Nephron (organoid): ENCODE measurements around the gene PFDN6.
A peak's percentile ranks its signal among the peaks of the same experiment; 100 is the strongest.
"Not testable (repeated sequence)": the region's sequence is repeated elsewhere in the genome, so short reads cannot be mapped to it uniquely, and the experiment has no call there.

Source experiments
- H3K27ac Mint-ChIP-seq, 3 experiments: 2 replicates each; pipeline ENCODE4 v1.8.0; 2020; ENCODE audit warnings: mixed read lengths in 3 of 3, mild to moderate bottlenecking in 2 of 3, moderate library complexity in 1 of 3
- H3K27me3 Mint-ChIP-seq: 2 replicates; pipeline ENCODE4 v1.8.0; 2021; ENCODE audit warnings: low read depth, mild to moderate bottlenecking, moderate library complexity, mixed read lengths
- H3K36me3 Mint-ChIP-seq: 2 replicates; pipeline ENCODE4 v1.8.0; 2020; ENCODE audit warnings: low read depth, mixed read lengths
- H3K4me1 Mint-ChIP-seq: 2 replicates; pipeline ENCODE4 v1.8.0; 2020; ENCODE audit warnings: mixed read lengths
- H3K4me3 Mint-ChIP-seq, 3 experiments: 2 replicates each; pipeline ENCODE4 v1.8.0; 2020; ENCODE audit warnings: mild to moderate bottlenecking in 3 of 3, mixed read lengths in 3 of 3, moderate library complexity in 2 of 3
- H3K9me3 Mint-ChIP-seq: 2 replicates; pipeline ENCODE4 v1.8.0; 2020; ENCODE audit warnings: mixed read lengths
- CTCF ChIP-seq, 3 experiments: fragments of 200-600 bp; sonication (generic); IDR thresholded peaks; one replicate each; pipeline ENCODE4 v1.5.0; 2021; ENCODE audit warnings: antibody characterized with exemption in 3 of 3; ENCODE audit not compliant: unreplicated experiment in 3 of 3

Gene PFDN6

GRCh38 chr6:33272275-33273128, 16.9 kb upstream of the PFDN6 start:
- Mint-ChIP-seq H3K27me3 (no peaks in the 10 kb centered on the region), H3K4me1 (peaks cover 59% of the 10 kb centered on the region), H3K9me3 (no peaks in the 10 kb centered on the region), H3K36me3 (peaks cover 46% of the 10 kb centered on the region), H3K27ac (peak overlapping the region; percentile 100), H3K4me3 (peak overlapping the region; percentile 96 to 97 (median 97))
- no peak for TF ChIP-seq CTCF (IDR thresholded peaks at IDR 0.05; ENCODE audit: unreplicated experiment in 3 of 3)

- peaks cover 59% of the 10 kb centered on the region for H3K4me1 Mint-ChIP-seq
- H3K27ac Mint-ChIP-seq, result peak overlapping the region; percentile 21 to 100 (median 100)
- H3K4me3 Mint-ChIP-seq, result peak overlapping the region; percentile 96 to 97 (median 97)
- TF ChIP-seq CTCF (IDR thresholded peaks at IDR 0.05; ENCODE audit: unreplicated experiment in 3 of 3), result no peak
- no peaks in the 10 kb centered on the region for H3K9me3 Mint-ChIP-seq
- H3K36me3 Mint-ChIP-seq, result peaks cover 39% of the 10 kb centered on the region
- no peaks in the 10 kb centered on the region for H3K27me3 Mint-ChIP-seq
Observed at GRCh38 chr6:33273129-33273923, 16.1 kb upstream of the PFDN6 start.

GRCh38 chr6:33273924-33274902, 15.2 kb upstream of the PFDN6 start:
- no peak for TF ChIP-seq CTCF (IDR thresholded peaks at IDR 0.05; ENCODE audit: unreplicated experiment in 3 of 3)
- peak overlapping the region; percentile 96 to 97 (median 97) for H3K4me3 Mint-ChIP-seq
- peaks cover 59% of the 10 kb centered on the region for H3K4me1 Mint-ChIP-seq

GRCh38 chr6:33275795-33276580, 13.4 kb upstream of the PFDN6 start:
- H3K27me3 Mint-ChIP-seq, H3K9me3 Mint-ChIP-seq: not testable (repeated sequence)
- Mint-ChIP-seq H3K27ac (peak overlapping the region; percentile 42 to 88 (median 80)), H3K4me1 (peaks cover 49% of the 10 kb centered on the region), H3K4me3 (peak overlapping the region; percentile 86 to 88 (median 87)), H3K36me3 (peaks cover 38% of the 10 kb centered on the region)

More at GRCh38 chr6:33273924-33274902, 15.2 kb upstream of the PFDN6 start:
- Mint-ChIP-seq H3K27me3 (no peaks in the 10 kb centered on the region), H3K27ac (peak overlapping the region; percentile 6 to 100 (median 22)), H3K36me3 (peaks cover 39% of the 10 kb centered on the region), H3K9me3 (no peaks in the 10 kb centered on the region)

GRCh38 chr6:33276581-33276863, 12.9 kb upstream of the PFDN6 start:
- Mint-ChIP-seq H3K4me1 (peaks cover 48% of the 10 kb centered on the region), H3K27me3 (no peaks in the 10 kb centered on the region), H3K9me3 (no peaks in the 10 kb centered on the region), H3K4me3 (peak overlapping the region; percentile 86 to 88 (median 87)), H3K36me3 (peaks cover 42% of the 10 kb centered on the region), H3K27ac (peak overlapping the region; percentile 42 to 88 (median 80))
- TF ChIP-seq CTCF (IDR thresholded peaks at IDR 0.05; ENCODE audit: unreplicated experiment in 3 of 3), result no peak
